PC-9 (cell line): ENCODE measurements around the gene IMPG1.

Experiments
- EZH2 ChIP-seq: fragments of 200-600 bp; sonication (generic); IDR thresholded peaks from 2 replicates; pipeline ENCODE4 v1.8.0; 2017; ENCODE audit warnings: antibody characterized with exemption, low read depth
- TF ChIP-seq, protein P1 (sequence below): fragments of 200-600 bp; sonication (generic); conservative IDR thresholded peaks from 2 replicates; pipeline ENCODE4 v1.6.1; 2017; ENCODE audit warnings: mixed run types, antibody characterized with exemption, mild to moderate bottlenecking, moderate library complexity

DNA sequence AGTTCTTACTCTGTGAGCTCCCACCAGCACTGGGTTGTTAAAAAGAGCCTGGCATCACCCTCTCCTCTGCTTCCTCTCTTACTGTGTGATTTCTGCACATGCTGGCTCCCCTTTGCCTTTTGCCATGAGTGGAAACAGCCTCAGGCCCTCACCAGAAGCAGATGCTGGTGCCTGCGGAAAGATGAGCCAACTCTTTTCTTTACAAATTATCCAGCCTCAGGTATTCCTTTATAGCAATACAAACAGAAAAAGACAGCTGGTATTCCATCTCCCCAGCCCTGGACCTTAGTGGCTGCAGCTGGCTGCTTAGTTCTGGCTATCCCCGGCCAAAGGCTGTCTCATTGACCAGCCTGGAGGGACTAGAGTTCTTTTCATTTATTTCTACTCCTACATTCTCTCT, 129.1 kb downstream of the IMPG1 start:
- TF ChIP-seq, protein P1, sequence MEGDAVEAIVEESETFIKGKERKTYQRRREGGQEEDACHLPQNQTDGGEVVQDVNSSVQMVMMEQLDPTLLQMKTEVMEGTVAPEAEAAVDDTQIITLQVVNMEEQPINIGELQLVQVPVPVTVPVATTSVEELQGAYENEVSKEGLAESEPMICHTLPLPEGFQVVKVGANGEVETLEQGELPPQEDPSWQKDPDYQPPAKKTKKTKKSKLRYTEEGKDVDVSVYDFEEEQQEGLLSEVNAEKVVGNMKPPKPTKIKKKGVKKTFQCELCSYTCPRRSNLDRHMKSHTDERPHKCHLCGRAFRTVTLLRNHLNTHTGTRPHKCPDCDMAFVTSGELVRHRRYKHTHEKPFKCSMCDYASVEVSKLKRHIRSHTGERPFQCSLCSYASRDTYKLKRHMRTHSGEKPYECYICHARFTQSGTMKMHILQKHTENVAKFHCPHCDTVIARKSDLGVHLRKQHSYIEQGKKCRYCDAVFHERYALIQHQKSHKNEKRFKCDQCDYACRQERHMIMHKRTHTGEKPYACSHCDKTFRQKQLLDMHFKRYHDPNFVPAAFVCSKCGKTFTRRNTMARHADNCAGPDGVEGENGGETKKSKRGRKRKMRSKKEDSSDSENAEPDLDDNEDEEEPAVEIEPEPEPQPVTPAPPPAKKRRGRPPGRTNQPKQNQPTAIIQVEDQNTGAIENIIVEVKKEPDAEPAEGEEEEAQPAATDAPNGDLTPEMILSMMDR: no peak
- no peak for TF ChIP-seq EZH2
